EL (cell line): ENCODE measurements around the gene ALDOB.
"Not testable (repeated sequence)": the region's sequence is repeated elsewhere in the genome, so short reads cannot be mapped to it uniquely, and the experiment has no call there.

Experiments
- DNase-seq: peaks from one replicate; pipeline ENCODE4 v3.0.0-alpha.2; 2016

ALDOB gene

DNA sequence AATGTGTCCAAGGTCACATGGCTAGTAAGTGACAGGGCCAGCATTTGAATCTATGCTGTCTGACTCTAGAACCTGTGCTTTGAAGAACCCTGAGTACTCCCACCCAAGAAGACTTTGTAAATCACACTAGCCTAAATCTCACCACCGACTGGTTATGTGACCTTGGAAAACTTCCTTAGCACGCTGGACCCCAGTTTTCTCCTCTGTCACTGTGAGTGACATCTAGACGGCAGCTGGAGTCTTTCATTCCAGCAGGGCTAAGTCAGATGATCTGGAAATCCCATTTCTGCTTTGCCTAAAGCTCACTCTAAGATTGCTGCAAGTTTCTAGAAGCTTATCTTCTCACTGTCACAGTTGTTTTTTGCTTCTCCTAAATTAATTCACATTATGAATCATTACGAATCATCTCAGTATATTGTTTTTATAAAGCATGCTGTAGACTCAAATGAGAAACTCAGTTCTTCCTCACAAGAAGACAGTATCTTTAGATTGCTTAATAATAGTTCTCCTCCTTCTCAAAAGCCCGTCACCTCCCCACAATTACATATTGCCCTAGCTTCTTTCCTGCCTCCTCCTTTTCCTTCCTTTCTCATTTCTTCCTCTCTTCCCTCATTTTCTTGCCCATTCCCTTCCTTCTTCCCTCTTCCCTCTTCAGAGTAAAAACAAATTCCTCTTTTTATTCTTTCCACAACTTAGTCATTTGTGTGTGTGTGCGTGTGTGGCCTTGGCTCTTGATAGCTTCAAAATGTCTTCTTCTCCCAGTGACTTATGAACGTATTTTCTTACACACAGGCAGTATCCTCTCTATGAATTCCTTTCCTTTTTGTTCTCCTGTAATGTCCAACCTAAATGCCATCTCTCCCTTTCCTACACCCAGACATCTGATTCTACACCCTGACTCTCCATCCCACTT, 16.8 kb downstream of the ALDOB start:
- no peak for DNase-seq

DNA sequence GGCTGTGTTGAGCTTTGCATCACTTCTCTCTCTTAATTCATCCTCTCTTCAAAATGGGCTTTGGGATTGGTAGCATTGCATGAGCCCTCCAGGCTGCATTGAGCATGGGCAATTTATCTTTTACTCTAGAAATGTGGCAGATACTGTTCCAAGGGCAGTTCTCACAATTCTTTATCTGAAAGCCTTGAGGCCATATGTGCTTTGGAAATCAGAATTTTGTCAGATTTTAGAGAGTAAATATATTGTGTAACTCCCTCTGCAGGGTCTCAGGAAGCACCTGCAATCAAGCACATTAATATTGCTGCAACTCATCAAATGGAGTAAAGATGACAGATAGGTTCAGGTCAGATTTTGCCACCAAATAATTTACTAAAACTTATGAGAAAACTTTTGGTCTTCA, 17.6 kb downstream of the ALDOB start:
- no peak for DNase-seq

DNA sequence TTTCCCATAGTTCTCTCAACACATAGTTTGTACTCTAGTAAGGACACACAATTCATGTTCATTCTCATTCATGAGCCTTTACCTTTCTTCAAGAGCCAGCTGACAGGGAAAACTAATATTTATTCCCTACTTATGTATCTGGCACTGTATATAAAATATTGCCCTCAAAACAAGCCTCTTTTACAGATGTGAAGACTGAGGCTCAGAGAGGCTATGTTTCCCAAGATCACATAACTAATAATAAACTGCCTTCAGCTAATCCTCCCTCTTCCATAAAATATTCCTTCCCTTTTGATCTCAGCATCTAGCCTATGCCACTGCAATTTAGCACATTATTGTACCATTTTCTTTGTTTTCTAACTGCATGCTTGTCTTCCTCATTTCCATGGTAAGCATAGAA, 18.2 kb downstream of the ALDOB start:
- DNase-seq, result no peak

DNA sequence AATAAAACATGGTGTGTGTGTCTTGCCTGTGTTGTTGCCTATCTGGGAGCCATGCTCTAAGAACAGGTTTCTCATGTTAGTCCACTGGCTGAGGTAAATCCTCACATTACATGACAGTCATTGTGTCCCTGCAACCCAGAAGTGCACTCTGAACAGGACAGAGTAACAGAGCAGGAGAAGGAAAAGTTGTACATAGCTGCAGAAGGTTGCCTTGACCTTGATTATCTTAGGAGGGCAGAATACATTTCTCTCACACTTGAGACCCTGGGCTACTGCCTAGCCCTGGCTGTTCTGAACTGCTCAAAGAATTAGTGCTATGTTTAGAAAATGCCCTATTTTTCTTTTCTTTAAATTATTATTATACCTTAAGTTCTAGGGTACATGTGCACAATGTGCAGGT, 20.0 kb downstream of the ALDOB start:
- DNase-seq, result no peak

DNA sequence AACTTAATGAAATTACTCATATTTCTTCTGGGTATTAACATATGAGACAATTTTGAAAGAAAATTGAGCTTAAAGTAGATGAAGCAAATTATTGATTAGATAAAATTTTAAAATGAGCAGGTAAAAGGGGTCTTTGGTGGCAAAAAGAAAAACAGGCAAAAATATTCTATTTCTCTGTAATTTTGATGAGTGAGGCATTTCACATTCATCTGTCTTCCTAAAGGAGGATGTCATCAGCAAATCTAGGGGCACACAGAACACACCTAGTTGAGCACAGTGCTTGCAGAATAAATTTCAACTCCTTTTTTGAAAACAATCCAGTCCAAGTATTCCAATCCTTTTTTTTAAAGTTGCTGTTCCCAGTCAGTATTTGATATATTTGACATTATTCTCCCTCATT, 20.7 kb downstream of the ALDOB start:
- no peak for DNase-seq

DNA sequence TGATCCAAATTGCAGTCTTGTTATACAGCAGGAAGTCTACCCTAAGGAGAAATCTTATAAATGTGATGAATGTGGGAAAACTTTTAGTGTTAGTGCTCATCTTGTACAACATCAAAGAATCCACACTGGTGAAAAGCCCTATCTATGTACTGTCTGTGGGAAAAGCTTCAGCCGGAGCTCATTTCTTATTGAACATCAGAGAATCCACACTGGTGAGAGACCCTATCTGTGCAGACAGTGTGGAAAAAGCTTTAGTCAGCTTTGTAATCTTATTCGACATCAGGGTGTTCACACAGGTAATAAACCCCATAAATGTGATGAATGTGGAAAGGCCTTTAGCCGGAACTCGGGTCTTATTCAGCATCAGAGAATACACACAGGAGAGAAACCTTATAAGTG, 26.5 kb downstream of the ALDOB start:
- DNase-seq, result no peak

DNA sequence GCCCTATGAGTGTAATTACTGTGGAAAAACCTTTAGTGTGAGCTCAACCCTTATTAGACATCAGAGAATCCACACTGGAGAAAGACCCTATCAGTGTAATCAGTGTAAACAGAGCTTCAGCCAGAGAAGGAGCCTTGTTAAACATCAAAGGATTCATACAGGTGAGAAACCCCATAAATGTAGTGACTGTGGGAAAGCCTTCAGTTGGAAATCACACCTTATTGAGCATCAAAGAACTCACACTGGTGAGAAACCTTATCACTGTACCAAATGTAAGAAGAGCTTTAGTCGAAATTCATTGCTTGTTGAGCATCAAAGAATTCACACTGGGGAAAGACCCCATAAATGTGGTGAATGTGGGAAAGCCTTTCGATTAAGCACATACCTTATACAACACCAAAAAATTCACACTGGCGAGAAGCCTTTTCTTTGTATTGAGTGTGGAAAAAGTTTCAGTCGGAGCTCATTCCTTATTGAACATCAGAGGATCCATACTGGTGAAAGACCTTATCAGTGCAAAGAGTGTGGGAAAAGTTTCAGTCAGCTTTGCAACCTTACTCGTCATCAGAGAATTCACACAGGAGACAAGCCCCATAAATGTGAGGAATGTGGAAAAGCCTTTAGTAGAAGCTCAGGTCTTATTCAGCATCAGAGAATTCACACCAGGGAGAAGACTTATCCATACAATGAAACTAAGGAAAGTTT, 27.0 kb downstream of the ALDOB start:
- DNase-seq, result no peak

DNA sequence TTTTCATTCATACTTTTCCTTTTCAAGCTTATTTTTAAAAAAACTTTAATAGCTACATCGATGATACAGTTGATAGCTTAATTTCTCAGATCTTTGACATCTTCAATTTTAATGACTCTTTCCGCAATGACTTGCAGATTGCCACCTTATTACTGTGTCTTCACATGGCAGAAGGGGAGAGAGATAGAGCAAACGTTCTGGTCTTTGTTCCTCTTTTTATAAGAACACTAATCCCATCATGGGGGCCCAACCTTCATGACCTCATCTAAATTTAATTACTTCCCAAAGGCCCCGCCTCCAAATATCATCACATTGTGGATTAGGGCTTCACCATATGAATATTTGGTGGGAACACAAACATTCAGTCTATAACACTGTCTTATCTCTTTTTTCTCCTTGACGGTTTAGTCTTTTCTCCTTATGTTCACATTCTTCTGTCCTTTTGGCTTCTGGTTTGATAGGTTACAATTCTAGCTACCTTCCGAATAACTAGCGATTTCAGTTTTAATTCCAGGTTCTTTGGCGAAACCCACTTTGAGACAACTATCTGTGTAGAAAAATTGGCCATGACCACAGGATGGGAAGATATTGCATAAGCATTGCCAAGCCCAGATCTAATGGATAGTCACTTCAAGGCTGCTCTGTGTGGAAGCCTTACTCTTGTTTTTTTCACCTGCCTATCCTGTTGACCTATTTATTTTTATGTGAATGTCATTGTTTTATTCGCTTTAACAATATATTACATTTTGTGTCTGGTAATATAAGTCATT, 31.9 kb downstream of the ALDOB start:
- DNase-seq, result no peak

DNA sequence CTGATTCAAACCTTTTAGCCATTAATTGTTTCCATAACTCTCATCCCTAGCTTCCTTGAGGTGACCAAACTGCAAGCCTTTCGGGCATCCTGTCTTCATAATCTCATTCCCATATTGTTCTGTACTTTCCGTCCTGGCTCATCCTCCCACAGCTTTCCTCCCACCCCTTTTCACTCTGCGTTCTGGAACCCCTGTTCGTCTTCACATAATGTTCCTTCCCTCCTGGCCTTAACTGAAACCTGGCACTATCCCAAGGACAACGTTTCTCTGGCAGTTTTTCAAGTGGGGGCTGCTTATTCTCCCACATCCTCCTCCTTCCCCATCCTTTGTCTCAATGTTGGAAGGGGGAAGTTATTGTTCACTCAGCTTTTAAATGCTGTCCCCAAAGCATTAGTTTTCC, 35.5 kb downstream of the ALDOB start:
- DNase-seq, result no peak

DNA sequence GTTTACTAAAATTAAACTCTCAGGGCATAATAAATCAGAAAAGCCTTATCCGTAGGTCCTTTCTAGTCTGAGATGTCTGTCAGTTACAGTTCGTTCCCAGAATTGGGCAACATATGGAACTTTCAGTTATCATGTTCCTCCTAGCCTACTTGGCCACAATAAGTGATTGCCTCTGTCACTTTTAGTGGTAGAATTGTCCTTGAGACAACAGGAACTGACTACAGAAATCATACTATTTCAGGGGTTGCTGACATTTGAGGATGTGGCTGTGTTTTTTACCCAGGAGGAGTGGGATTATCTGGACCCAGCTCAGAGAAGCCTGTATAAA, 36.0 kb downstream of the ALDOB start:
- no peak for DNase-seq

DNA sequence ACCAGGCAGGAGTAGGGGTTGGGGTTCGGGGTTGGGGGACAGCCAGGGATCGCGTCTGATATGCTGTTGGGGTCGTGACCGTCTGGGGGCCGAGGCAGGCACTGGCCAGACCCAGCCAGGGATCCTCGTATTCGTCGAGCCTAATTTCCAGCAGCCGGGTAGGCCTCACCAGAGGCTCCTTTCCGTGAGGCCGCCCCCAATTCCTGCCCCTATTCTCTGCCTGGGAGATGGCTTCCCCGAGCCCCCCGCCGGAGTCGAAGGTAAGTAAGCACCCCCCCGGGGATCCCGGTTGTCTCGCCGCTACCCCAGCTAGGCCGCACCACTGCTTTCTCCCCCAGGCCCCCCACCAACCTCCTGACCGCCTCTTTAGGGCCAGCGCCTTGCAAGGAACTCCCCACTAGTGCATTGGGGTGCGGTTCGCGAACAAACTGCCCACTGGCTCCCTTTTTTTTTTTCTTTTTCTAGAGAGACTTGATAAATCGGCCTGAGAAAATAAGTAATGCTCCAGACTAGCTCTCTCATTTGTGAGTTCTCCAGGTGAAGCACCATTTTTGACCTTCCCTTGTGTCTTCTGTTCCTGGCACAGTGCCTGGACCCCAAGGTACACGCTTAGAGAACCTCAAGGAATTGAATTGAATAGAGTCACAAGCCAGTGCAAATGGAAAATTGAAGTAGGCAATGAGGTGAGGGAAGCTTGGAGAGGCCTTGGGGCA, 36.5 kb downstream of the ALDOB start:
- DNase-seq, result peak; percentile 25

DNA sequence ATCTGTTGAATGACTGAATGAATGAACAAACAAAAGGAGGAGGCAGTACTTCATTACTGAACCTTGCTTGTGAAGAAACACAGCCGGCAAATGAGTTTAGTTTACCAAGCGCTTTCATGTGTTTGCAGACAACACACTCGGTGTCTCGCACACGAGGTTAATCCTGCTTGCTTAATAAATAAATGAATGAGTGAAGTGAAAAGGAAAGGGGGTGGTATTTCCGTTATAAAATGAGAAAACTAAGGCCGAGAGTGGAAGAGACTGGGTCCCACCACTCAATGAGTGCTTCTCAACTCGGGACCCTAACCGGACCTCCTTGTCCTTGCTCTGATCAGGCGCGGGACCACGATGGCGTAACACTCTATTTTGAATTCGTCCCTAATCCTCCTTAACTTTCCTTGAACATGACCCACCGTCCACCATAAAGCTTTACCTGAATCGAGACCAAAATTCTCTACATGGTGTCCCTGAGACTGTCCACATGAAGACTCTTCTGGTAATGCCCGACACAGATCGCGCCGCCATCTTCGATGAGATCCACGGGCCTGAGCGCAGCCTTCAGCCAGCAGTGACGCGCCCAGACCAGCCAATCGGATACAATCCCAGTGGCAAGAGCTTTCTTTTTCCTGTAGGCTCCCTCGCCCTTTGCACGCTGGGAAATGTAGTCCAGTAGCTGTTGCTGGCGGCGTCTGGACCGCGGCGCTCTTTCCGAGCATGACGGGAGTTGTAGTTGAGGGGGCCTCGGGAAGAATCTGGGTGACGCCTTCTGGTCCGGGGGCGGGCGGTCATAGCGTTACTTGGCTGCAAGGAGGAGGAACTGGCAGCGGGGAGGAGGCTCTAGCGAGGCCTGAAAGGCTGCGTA, 37.3 kb downstream of the ALDOB start, which contains the start of the genes MRPL50 and ZNF189:
TSS of gene MRPL50 (minus strand) at position 551 of the 862 bp plus-strand sequence. CDS start at position 525, 26 bp downstream.
TSS of gene ZNF189 (plus strand) at position 784 of the 862 bp plus-strand sequence. CDS start 306 bp downstream, outside the sequence.
- DNase-seq, result peak; percentile 99

DNA sequence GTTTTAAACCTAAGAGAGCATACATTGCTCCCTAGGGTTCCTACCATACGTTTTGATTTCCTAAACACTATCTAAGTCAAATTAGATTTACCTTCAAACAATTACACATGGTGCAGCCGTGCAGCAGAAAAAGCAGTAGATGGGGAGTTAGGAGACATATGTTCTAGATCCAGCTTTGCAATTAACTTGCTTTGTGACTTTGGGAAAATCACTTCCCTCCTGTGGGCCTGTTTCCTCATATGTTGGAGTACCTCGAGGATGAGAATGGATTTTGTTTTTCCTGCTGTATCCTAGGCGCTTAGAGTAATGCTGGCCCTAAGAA, 37.9 kb downstream of the ALDOB start:
- no peak for DNase-seq

DNA sequence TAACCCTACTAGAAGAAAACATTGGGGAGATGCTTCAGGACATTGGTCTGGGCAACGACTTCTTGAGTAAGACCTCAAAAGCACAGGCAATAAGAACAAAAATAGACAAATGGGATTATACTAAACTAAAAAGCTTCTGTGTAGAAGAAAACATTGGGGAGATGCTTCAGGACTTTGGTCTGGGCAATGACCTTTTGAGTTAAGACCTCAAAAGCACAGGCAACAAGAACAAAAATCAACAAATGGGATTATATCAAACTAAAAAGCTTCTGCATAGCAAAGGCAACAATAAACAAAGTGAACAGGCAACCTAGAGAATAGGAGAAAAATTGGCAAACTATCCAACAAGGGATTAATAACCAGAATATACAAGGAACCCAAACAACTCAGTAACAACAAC, 40.9 kb downstream of the ALDOB start:
- no peak for DNase-seq

DNA sequence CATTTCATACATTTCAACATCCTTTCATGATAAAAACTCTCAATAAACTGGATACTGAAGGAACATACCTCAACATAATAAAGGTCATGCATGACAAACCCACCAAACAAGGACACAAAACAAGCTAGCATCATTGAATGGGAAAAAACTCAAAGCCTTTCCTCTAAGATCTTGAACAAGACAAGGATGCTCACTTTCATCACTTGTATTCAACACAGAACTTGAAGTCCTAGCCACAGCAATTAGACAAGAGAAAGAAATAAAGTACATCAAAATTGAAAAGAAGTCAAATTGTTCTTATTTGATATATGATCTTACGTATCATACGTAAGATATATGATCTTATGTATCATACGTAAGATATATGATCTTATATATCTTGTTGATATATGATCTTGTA, 42.4 kb downstream of the ALDOB start:
- DNase-seq, result no peak

DNA sequence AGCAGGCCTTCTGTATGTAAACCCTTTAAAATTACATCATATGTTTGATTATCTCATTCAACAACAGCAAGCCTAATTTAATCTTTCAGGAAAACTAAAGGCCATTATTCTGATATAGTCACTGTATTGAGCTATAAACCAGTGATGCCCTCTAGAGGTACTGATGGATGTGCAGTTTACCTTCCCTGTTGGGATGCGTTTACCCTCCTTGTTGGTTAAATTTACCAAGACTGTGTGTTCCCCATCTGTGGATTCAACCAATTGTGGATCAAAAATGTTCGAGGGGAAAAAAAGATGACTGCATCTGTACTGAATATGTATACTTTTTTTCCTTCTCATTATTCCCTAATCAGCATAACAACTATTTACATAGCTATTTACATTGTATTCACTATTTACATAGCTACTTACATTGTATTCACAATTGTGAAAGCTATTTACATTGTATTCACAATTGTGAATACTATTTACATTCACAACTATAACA, 47.0 kb downstream of the ALDOB start:
- no peak for DNase-seq

DNA sequence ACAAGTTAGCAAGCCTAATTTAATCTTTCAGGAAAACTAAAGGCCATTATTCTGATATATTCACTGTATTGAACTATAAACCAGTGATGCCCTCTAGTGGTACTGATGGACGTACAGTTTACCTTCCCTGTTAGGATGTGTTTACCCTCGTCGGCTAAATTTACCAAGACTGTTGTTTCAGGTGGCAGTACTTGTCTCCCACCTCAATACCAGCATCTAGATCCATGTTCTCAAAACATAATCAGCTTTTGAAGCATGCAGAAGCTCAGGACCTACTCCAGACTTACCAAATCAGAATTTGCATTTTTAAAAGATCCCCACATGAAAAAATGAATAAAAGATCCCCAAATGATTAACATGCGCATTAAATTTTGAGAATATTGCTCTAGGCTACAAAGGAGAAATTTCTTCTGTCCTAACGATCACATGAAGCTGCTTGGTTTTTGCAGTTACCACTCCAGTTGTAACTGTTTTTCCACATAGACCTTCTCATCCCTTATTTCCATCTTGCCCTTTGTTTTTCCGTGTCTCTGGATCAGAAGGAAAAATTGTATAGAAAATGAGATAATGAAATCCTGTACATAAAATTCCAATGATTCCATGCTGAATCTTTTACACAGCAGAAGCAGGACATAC, 47.6 kb downstream of the ALDOB start:
- DNase-seq, result peak; percentile 49

DNA sequence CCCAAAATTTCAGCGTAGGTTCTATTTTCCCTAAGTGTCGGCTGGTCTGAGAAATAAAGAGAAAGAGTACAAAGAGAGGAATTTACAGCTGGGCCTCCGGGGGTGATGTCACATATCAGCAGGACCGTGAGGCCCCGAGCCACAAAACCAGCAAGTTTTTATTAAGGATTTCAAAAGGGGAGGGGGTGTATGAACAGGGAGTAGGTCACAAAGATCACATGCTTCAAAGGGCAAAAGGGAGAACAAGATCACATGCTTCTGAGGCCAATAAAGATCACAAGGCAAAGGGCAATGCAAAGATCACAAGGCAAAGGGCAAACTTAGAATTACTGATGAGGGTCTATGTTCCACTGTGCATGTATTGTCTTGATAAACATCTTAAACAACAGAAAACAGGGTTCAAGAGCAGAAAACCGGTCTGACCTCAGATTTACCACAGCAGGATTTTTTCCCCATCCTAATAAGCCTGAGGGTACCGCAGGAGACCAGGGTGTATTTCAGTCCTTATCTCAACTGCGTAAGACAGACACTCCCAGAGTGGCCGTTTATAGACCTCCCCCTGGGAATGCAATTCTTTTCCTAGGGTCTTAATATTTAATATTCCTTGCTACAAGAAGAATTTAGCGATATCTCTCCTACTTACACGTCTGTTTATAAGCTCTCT, 50.6 kb downstream of the ALDOB start, which contains the start of gene BAAT:
TSS of gene BAAT (minus strand) at position 134 of the 664 bp plus-strand sequence. CDS start 13,602 bp downstream, outside the sequence.
- not testable (repeated sequence) for DNase-seq

DNA sequence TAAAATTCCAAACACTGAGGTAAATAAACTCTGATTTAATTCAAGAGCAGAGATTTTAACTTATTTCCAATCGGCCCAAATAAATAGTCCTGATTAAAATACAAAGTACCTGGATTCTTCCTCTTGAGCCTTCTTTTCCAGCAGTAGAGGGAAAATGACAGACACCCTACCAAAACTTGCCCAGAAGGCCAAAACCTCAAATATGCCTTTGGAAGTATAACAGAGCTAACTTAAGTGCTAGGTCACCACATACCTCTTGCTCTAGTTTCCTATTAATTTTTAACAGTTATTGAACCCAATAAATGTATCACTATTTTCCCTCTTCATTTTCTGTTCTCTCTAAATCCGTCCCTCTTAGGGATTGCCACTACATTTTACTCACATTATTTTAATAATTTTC, 52.2 kb downstream of the ALDOB start:
- no peak for DNase-seq

DNA sequence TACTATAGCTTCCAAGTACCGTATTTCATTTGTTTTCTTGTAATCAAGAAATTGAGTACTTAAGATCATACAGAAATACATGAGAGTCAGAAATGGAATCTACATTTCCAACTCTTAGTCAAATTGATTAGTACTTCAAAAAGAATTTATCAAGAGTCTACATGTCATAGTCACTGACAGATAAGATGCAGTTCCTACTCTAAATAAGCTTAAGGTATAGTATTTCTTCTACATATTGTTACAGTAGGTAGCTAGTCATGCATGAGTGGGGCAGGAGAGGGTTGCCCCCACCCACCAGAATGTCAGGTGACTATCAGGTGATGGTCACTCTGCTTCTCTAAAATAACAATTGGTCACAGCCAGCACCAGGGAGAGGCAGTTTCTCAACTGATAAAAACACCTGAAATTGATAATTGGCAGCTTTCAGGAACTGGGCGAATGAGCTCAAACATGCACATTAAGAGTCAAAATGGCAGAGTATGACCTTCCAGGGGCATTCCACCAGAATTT, 53.7 kb downstream of the ALDOB start:
- DNase-seq, result no peak
